DND-41 (cell line): ENCODE results near the gene KLF5.

ENCODE experiments used
- CTCF ChIP-seq: IDR thresholded peaks from 2 replicates; pipeline ENCODE4 v1.5.1; 2012; ENCODE audit warnings: borderline replicate concordance, low read length, moderate library complexity, mild to moderate bottlenecking; ENCODE audit not compliant: poor library complexity, severe bottlenecking; ENCODE audit errors: extremely low read depth
- EZH2 ChIP-seq: IDR thresholded peaks from 3 replicates; pipeline ENCODE4 v1.6.1; 2012; ENCODE audit warnings: borderline replicate concordance, low read depth, mild to moderate bottlenecking, moderate library complexity, low read length, inconsistent platforms; ENCODE audit not compliant: severe bottlenecking

- TF ChIP-seq CTCF (no peak), EZH2 (no peak)
Observed at GRCh38 chr13:73089213-73089612, 30.4 kb downstream of the KLF5 start.
